ENCODE data around the gene GPR176. TPM values are rescaled to one million over a fixed set of nuclear protein-coding genes. Genes with fewer than 3 reads are reported as not detected.

The GPR176 gene
- total and polyA plus RNA-seq, 9 donors, result 0.68 to 8.5 (median 1.8) TPM

GRCh38 chr15:39843565-39843964, 76.5 kb downstream of the GPR176 start:
- Histone ChIP-seq H3K36me3 (no peaks in the 10 kb centered on the region), H3K4me3 (no peak overlapping the region), H3K4me1 (ENCODE audit: insufficient read depth) (no peaks in the 10 kb centered on the region), H3K27me3 (no peaks in the 10 kb centered on the region), H3K27ac (no peak overlapping the region), H3K9me3 (no peaks in the 10 kb centered on the region)
- intact Hi-C loops (cut with DNase I), result no loop called here
- TF ChIP-seq POLR2A (IDR thresholded peaks at IDR 0.05), result no peak
- TF ChIP-seq EP300 (IDR thresholded peaks at IDR 0.05), result no peak
- TF ChIP-seq CTCF (IDR thresholded peaks at IDR 0.05), result no peak
- WGBS, 3 donors, result 77 to 88% (median 78%) methylated on average over 2 of the region's 2 CpGs
- DNase-seq, result no peak

- intact Hi-C loops (cut with DNase I), result no loop called here
Observed at GRCh38 chr15:39837454-39837853, 82.6 kb downstream of the GPR176 start.

GRCh38 chr15:39835550-39835949, 84.5 kb downstream of the GPR176 start:
- intact Hi-C loops (cut with DNase I), result no loop called here

More at GRCh38 chr15:39837454-39837853, 82.6 kb downstream of the GPR176 start:
- Histone ChIP-seq H3K4me3 (no peak overlapping the region), H3K36me3 (no peaks in the 10 kb centered on the region), H3K27me3 (no peaks in the 10 kb centered on the region), H3K4me1 (ENCODE audit: insufficient read depth) (no peaks in the 10 kb centered on the region), H3K27ac (no peak overlapping the region), H3K9me3 (no peaks in the 10 kb centered on the region)
- DNase-seq, result no peak
- 97 to 100% (median 100%) methylated on average over 1 of the region's 1 CpG for WGBS, 3 donors
- no peak for TF ChIP-seq CTCF (IDR thresholded peaks at IDR 0.05)
- TF ChIP-seq POLR2A (IDR thresholded peaks at IDR 0.05), result no peak
- no peak for TF ChIP-seq EP300 (IDR thresholded peaks at IDR 0.05)

GRCh38 chr15:39834256-39834655, 85.8 kb downstream of the GPR176 start:
- no peak for TF ChIP-seq POLR2A (IDR thresholded peaks at IDR 0.05)
- no peak for TF ChIP-seq CTCF (IDR thresholded peaks at IDR 0.05)
- no peak for TF ChIP-seq EP300 (IDR thresholded peaks at IDR 0.05)
- no peak overlapping the region for H3K4me3 ChIP-seq
- intact Hi-C loops (cut with DNase I), result no loop called here
- no peaks in the 10 kb centered on the region for H3K4me1 ChIP-seq (ENCODE audit: insufficient read depth)
- no peak for DNase-seq
- H3K36me3 ChIP-seq, result no peaks in the 10 kb centered on the region
- no peak overlapping the region for H3K27ac ChIP-seq
- no peaks in the 10 kb centered on the region for H3K9me3 ChIP-seq
- no peaks in the 10 kb centered on the region for H3K27me3 ChIP-seq

More at GRCh38 chr15:39835550-39835949, 84.5 kb downstream of the GPR176 start:
- H3K4me1 ChIP-seq (ENCODE audit: insufficient read depth), result no peaks in the 10 kb centered on the region
- H3K27me3 ChIP-seq, result no peaks in the 10 kb centered on the region
- no peak for DNase-seq
- no peaks in the 10 kb centered on the region for H3K36me3 ChIP-seq
- TF ChIP-seq CTCF (IDR thresholded peaks at IDR 0.05) (no peak), POLR2A (IDR thresholded peaks at IDR 0.05) (no peak), EP300 (IDR thresholded peaks at IDR 0.05) (no peak)
- no peaks in the 10 kb centered on the region for H3K9me3 ChIP-seq
- H3K4me3 ChIP-seq, result no peak overlapping the region
- H3K27ac ChIP-seq, result no peak overlapping the region
- WGBS, 3 donors, result 92 to 98% (median 93%) methylated on average over 2 of the region's 2 CpGs

Data from ovary (tissue), 9 donors.